Measurements from ENCODE around the gene EXOSC1.
"Not testable (repeated sequence)": the region's sequence is repeated elsewhere in the genome, so short reads cannot be mapped to it uniquely, and the experiment has no call there.

EXOSC1 gene

GRCh38 chr10:97479939-97480338, 34.1 kb upstream of the EXOSC1 start:
- Histone ChIP-seq H3K4me3 (replicated peaks; ENCODE audit: insufficient read depth, low read length) (no peak overlapping the region), H3K27me3 (ENCODE audit: insufficient read depth, poor library complexity, severe bottlenecking) (no peaks in the 10 kb centered on the region), H3K27ac (replicated peaks) (no peak overlapping the region)
- TF ChIP-seq REST (IDR thresholded peaks at IDR 0.05; ENCODE audit: insufficient replicate concordance, low read depth): no peak
- no peak for TF ChIP-seq SPI1 (IDR thresholded peaks at IDR 0.05; ENCODE audit: borderline replicate concordance, low read depth)
- no peak for TF ChIP-seq CTCF (IDR thresholded peaks at IDR 0.05; ENCODE audit: insufficient read depth, low read length)
- TF ChIP-seq POLR2AphosphoS5 (IDR thresholded peaks at IDR 0.05; ENCODE audit: low read depth): no peak
- no peak for TF ChIP-seq GABPA (IDR thresholded peaks at IDR 0.05; ENCODE audit: low read depth)
- no peak for DNase-seq (ENCODE audit: low read depth in 1 of 2, low spot score in 1 of 2)

- not testable (repeated sequence) for H3K27me3 ChIP-seq (ENCODE audit: insufficient read depth, poor library complexity, severe bottlenecking); H3K4me3 ChIP-seq (replicated peaks; ENCODE audit: insufficient read depth, low read length); H3K27ac ChIP-seq (replicated peaks); DNase-seq (ENCODE audit: low read depth in 1 of 2, low spot score in 1 of 2)
These were observed 33.6 kb upstream of the EXOSC1 start for GRCh38 chr10:97479410-97479809.

GRCh38 chr10:97475936-97476594, 30.3 kb upstream of the EXOSC1 start:
- TF ChIP-seq SPI1 (IDR thresholded peaks at IDR 0.05; ENCODE audit: borderline replicate concordance, low read depth): peak; percentile 43; the same call in 1 of the 2 replicates
- no peak for TF ChIP-seq GABPA (IDR thresholded peaks at IDR 0.05; ENCODE audit: low read depth)
- H3K27me3 ChIP-seq (ENCODE audit: insufficient read depth, poor library complexity, severe bottlenecking): no peaks in the 10 kb centered on the region
- peak overlapping the region; percentile 45 for H3K27ac ChIP-seq (replicated peaks)
- DNase-seq (ENCODE audit: low read depth in 1 of 2, low spot score in 1 of 2): peak in 1 of 2 experiments; percentile 84
- no peak overlapping the region for H3K4me3 ChIP-seq (replicated peaks; ENCODE audit: insufficient read depth, low read length)

GRCh38 chr10:97474918-97475317, 29.1 kb upstream of the EXOSC1 start:
- no peaks in the 10 kb centered on the region for H3K27me3 ChIP-seq (ENCODE audit: insufficient read depth, poor library complexity, severe bottlenecking)

GRCh38 chr10:97468781-97469180, 23.0 kb upstream of the EXOSC1 start:
- H3K4me3 ChIP-seq (replicated peaks; ENCODE audit: insufficient read depth, low read length); H3K27ac ChIP-seq (replicated peaks); H3K27me3 ChIP-seq (ENCODE audit: insufficient read depth, poor library complexity, severe bottlenecking); DNase-seq (ENCODE audit: low read depth in 1 of 2, low spot score in 1 of 2): not testable (repeated sequence)

More at GRCh38 chr10:97474918-97475317, 29.1 kb upstream of the EXOSC1 start:
- Histone ChIP-seq H3K27ac (replicated peaks) (peak overlapping the region; percentile 38; the same call in 1 of the 2 replicates), H3K4me3 (replicated peaks; ENCODE audit: insufficient read depth, low read length) (no peak overlapping the region)
- TF ChIP-seq GABPA (IDR thresholded peaks at IDR 0.05; ENCODE audit: low read depth): no peak
- no peak for TF ChIP-seq CTCF (IDR thresholded peaks at IDR 0.05; ENCODE audit: insufficient read depth, low read length)
- DNase-seq (ENCODE audit: low read depth in 1 of 2, low spot score in 1 of 2): no peak

- H3K27ac ChIP-seq (replicated peaks): no peak overlapping the region
- no peak for DNase-seq (ENCODE audit: low read depth in 1 of 2, low spot score in 1 of 2)
- TF ChIP-seq REST (IDR thresholded peaks at IDR 0.05; ENCODE audit: insufficient replicate concordance, low read depth): no peak
- no peak for TF ChIP-seq CTCF (IDR thresholded peaks at IDR 0.05; ENCODE audit: insufficient read depth, low read length)
- no peak for TF ChIP-seq SPI1 (IDR thresholded peaks at IDR 0.05; ENCODE audit: borderline replicate concordance, low read depth)
- no peak for TF ChIP-seq GABPA (IDR thresholded peaks at IDR 0.05; ENCODE audit: low read depth)
- no peak for TF ChIP-seq POLR2AphosphoS5 (IDR thresholded peaks at IDR 0.05; ENCODE audit: low read depth)
These were observed 22.4 kb upstream of the EXOSC1 start for GRCh38 chr10:97468162-97468561.

More at GRCh38 chr10:97468162-97468561, 22.4 kb upstream of the EXOSC1 start:
- no peaks in the 10 kb centered on the region for H3K27me3 ChIP-seq (ENCODE audit: insufficient read depth, poor library complexity, severe bottlenecking)
- H3K4me3 ChIP-seq (replicated peaks; ENCODE audit: insufficient read depth, low read length): no peak overlapping the region

Data from HL-60 (cell line).